Germinal center (tissue), 1 donor: ENCODE data around the gene SECTM1.
A peak's percentile ranks its signal among the peaks of the same experiment; 100 is the strongest.

Experiments used
- DNase-seq: peaks from one replicate; pipeline ENCODE4 v3.0.0; 2012; ENCODE audit warnings: mixed read lengths, low spot score

SECTM1 gene

DNA sequence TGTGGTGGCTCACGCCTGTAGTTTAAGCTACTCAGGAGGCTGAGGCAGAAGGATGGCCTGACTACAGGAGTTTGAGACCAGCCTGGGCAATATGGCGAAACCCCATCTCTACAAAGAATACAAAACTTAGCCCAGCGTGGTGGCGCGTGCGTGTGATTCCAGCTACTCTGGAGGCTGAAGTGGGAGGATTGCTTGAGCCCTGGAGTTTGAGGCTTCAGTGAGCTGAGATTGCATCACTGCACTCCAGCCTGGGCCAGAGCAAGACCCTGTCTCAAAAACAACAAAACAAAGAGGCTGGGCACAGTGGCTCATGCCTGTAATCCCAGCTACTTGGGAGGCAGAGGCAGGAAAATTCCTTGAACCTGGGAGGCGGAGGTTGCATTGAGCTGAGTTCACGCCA is 53.0 kb downstream of the SECTM1 start:
- no peak for DNase-seq

DNA sequence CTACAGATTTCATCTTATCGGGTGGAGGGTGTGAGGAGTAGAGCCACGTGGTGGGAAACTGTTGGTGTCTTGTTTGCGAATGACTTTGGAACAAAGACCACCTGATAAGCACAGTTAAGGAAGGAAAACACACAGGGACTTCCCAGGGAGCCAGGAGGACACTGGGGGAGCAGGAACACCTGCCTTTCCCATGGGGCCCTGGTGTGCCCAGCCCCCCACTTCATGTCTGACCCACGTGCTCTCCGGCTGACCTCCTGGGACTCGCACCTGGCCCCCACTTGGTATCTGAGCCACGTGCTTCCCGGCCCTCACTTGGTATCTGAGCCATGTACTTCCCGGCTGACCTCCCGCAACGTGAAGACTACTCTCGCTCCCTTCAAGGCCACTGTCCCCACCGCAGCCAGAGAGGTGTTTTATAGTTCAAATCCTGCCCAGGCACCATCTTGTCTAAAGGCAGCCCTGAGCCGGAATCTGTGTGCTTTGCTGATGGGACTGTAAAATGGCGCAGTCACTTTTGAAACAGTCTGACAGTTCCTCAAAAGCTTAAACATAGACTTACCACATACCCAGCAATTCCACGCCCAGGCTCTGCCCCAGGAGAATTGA is 54.7 kb downstream of the SECTM1 start:
- no peak for DNase-seq

DNA sequence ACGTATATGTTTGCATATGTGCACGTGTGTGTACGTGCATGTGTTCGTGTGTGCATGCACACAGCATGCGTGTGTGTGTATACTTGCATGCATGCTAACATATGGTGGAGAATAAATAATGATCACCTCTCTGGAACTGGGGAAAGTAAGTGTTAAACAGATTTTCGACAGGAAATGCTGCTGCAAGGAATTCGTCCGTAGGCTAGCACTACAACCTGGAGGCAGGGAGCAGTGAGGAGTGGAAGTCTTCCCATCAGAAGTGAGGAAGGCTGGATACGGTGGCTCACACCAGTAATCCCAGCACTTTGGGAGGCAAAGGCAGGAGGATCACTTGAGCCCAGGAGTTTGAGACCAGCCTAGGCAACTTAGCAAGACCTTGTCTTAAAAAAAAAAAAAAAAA is 55.3 kb downstream of the SECTM1 start:
- DNase-seq, result no peak

DNA sequence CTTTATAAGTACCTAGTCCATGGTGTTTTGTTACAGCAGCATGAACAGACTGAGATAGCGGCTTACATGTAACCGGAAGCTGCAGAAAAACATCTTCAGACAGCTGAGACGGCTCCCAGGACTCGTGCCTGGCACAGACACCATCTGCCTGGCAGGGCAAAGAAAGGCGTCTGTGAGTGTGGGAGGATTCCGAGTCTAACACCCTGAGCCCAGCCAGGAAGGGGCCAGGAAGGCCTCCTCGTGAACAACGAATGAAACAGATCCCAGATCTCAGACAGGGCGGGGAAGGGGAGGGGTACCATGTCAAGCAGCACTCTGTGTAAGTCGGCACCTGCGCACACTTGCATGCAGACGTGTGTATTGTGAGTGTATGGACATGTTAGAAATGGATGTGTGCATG is 55.7 kb downstream of the SECTM1 start:
- DNase-seq, result no peak

DNA sequence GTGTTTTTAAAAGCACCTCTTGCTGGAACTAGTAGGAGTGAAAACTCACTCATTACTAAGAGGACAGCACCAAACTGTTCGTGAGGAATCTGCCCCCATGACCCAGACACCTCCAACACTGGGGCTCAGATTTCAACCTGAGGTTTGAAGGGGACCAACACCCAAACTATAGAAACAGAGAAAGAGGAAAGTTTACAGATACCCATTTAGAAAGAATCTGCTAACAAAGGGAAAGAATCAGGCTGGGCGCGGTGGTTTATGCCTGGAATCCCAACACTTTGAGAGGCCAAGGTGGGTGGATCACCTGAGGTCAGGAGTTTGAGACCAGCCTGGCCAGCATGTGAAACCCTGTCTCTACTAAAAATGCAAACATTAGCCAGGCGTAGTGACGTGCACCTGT is 56.6 kb downstream of the SECTM1 start:
- no peak for DNase-seq

DNA sequence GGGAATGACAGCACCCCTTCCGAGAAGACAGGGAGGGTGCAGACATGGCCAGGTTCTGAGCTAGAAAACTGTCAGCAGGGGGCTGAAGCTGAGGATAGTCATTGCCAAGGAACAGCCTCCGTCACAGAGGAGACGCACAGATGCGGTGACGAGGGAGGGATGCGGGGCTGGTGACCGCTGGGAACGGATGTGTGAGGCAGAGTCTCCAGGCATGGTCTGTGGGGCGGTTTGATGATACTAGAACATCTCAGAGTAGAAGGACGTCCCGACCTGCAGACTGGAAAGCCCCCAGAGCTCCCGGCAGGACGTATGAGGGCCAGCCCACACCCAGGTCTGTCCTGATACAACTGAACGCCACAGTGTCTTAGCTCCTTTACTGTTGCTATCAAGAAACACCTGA is 58.2 kb downstream of the SECTM1 start:
- DNase-seq, result no peak

DNA sequence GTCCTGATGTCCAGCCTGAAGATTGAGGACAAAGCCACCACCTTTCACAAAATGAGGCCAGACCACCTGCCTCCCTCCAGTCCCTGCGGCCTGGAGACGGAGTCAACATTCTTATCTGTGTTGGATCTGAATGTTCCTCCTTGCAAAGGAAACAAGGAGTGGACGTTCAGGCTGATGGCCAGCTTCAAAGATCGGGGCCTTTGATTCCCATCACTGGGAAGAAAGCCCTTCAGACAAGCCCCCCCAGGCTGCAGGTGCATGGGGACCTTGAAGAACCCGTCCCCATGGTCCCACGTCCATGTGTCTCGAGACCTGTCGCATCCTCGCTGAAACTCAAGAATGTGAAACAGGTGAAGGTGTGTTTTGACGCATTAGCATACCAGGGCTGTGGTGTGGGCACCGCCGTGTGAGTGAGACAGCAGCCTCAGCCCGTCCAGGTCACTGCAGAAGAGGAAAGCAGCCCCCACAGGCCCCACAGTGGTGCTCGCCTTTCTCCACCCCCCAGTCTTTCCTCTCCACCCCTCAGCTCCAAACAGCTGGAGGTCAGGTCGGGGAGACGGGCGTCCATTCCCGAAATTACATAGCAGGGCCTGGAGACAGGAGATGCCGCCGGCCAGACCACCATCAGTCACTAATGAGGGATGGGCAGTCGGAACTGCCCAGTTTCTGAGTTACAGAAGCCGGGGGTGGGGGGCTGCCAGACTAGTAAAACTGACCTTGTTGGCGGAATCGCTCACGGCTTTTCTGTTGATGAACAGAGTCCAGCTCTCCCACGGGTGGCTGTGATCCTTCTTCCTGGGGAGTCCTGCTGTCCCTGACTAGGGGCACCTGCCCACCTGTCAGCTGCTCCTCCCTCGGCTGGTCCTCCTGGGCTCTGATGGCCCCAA is 59.2 kb downstream of the SECTM1 start:
- no peak for DNase-seq

DNA sequence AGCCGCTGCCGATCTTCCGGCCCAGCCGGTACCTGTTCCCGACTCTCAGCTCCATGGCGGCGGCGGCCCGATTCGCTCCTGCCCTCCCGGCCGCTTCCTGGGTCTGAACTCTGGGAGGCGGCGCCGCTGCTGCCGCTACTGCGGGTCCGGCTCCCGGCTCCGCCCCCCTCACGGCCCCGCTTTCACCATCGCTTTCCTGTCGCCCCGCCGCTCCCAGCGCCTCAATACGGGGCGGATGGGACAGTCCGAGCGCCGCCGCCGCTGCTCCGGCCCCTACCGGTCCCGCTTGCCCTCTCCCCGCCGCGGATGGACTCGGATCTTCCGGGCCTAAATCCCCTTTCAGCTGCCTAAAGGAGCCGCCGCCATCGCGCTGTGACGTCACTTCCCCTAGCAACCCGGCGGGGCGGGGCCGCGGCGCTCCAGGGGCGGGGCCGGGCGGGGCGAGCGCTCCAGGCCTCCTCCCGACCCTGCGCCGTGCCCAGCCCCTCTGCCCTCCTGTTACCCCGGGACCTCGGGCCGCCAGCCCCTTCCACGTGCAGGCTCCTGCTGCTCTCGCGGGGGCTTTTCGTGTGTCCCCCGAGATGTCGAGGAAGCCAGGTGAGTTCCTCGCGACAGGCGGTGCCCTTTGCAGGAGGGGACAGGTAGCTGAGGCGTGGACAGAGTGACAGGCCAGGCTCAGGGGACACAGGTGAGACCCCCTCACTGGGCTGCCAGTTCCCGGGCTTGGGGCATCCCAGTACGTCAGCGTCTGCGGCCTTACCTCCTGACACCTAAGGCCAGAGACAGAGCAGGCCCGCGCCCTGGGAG is 60.0 kb downstream of the SECTM1 start, which contains the start of gene CSNK1D:
CSNK1D (minus strand) TSS at position 374 of the 807 bp plus-strand sequence; CDS start at position 55, 319 bp downstream.
- DNase-seq, result peak; percentile 95

DNA sequence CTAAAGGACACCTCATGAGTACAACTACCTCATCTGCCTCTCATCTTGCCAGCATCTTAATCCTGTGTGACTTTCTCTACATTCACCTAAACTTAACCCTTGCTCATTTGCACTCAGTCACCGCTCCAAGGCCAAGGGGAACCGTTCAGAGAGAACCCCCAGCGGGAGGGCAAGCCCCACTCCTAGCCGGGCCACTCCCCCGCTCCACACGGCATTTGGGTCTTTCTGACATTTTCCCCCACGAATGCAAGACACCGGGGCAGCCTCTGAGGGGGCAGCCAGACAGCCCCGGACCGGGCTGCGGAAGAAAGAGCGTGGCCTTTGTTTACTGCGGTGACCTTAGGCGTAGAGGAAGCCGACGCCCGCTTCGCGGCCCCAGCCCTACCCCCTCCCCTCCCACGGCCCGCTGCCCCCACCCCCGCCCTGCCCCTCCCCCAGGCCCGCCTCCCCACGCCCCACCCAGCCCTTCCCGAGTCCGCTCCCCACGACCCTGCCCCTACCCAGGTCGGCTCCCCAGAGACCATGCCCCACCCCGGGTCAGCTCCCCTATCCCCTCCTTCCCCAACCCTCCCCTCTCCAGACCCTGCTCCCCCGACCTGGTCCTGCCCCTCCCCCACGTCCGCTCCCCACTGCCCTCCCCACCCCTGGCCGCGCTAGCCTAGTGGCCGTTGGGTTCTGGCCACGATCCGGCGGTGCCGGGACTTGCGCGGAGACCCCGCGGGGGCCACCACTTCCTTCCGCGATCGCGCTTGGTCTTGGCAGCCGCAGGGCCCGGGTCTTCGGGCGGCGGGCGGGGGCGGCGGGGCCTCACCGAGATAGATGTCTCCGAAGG is 60.9 kb downstream of the SECTM1 start:
- DNase-seq, result peak; percentile 65

DNA sequence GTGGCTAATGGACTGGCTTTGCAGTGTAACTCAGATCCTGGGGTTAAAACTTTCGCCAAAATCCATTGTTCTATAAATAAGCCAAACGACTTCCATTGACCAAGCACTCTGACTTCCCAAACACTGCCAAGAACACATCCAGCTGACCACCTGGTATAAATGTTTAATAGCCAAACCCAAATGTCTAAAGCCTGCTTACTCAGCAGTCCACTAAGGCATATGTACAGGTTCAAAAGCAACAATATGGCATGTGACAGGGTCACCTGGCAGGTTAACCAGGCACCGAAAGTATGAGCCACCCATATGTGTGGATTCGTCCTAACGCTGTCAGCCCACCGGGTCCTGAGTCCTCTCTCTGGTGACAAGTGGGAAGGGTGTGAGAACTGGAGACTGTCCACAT is 62.2 kb downstream of the SECTM1 start:
- DNase-seq, result no peak
